Sigmoid colon (tissue), 4 donors: ENCODE data around the gene SLC8A1.

ENCODE experiments used
- EP300 ChIP-seq, 4 donors: sonication (generic); formaldehyde crosslinking; IDR thresholded peaks; one replicate each; pipeline ENCODE4 v1.6.1; 2017; ENCODE audit warnings: antibody characterized with exemption in 4 of 4
- POLR2A ChIP-seq, 2 donors: fragments of 450-650 bp; IDR thresholded peaks; one replicate each; pipeline ENCODE4 v1.6.1; 2016; ENCODE audit warnings: antibody characterized with exemption in 2 of 2, mild to moderate bottlenecking in 2 of 2, moderate library complexity in 2 of 2
- POLR2AphosphoS5 ChIP-seq, 4 donors: sonication (generic); formaldehyde crosslinking; IDR thresholded peaks; one replicate each; pipeline ENCODE4 v1.6.1; 2017; ENCODE audit warnings: antibody characterized with exemption in 4 of 4
- TF ChIP-seq, protein P1 (sequence below), 4 experiments: fragments of 450-650 bp in 3 of 4; fragments of 200-600 bp in 1 of 4; IDR thresholded peaks; one replicate each; pipeline ENCODE4 v1.5.1; 2016 to 2019; ENCODE audit warnings: antibody characterized with exemption in 4 of 4, mild to moderate bottlenecking in 3 of 4, moderate library complexity in 2 of 4

DNA sequence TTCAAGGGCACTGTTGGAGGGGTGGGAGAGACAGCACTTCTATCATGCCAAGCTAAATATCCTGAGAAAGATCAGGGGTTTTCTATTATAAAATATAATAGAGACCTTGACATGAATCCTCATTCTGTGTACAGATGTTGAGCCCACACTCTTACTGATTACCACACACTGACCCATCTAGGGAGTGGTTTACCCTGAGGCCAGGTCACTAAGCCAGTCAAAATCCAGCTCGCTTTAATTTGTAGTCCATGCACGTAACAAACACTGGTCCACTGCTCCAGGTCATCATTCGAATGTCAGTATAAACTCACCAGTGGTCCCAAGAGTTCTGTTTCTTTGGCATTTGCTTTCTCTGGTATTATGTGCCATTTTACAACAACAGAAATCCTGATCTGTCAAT lies 96.4 kb downstream of the SLC8A1 start:
- TF ChIP-seq, protein P1, sequence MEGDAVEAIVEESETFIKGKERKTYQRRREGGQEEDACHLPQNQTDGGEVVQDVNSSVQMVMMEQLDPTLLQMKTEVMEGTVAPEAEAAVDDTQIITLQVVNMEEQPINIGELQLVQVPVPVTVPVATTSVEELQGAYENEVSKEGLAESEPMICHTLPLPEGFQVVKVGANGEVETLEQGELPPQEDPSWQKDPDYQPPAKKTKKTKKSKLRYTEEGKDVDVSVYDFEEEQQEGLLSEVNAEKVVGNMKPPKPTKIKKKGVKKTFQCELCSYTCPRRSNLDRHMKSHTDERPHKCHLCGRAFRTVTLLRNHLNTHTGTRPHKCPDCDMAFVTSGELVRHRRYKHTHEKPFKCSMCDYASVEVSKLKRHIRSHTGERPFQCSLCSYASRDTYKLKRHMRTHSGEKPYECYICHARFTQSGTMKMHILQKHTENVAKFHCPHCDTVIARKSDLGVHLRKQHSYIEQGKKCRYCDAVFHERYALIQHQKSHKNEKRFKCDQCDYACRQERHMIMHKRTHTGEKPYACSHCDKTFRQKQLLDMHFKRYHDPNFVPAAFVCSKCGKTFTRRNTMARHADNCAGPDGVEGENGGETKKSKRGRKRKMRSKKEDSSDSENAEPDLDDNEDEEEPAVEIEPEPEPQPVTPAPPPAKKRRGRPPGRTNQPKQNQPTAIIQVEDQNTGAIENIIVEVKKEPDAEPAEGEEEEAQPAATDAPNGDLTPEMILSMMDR (IDR thresholded peaks at IDR 0.05) = no peak
- TF ChIP-seq EP300 (IDR thresholded peaks at IDR 0.05) (no peak), POLR2AphosphoS5 (IDR thresholded peaks at IDR 0.05) (no peak), POLR2A (IDR thresholded peaks at IDR 0.05) (no peak)
